OCI-LY3 (cell line): ENCODE data around the gene PTCD2.
"Not testable (repeated sequence)": the region's sequence is repeated elsewhere in the genome, so short reads cannot be mapped to it uniquely, and the experiment has no call there.

Experiments used
- H2AFZ ChIP-seq: fragments of 200-600, 300-600 bp; shearing (Covaris generic); 2 replicates; pipeline ENCODE4 v1.6.0; 2014; ENCODE audit warnings: antibody characterized with exemption, low read depth, low read length
- H3K27ac ChIP-seq: fragments of 200-600, 300-600 bp; sonication (generic); 2 replicates; pipeline ENCODE4 v1.5.1; 2014; ENCODE audit warnings: mild to moderate bottlenecking, low read length, moderate library complexity, mixed read lengths
- H3K27me3 ChIP-seq: fragments of 200-600, 300-600 bp; sonication (generic); 2 replicates; pipeline ENCODE4 v1.6.1; 2014; ENCODE audit warnings: low read depth, low read length, mixed read lengths
- H3K36me3 ChIP-seq: fragments of 200-600, 300-600 bp; sonication (generic); replicated peaks from 2 replicates; pipeline ENCODE3; 2014; ENCODE audit warnings: low read depth, low read length, mixed read lengths
- H3K4me1 ChIP-seq: fragments of 300-600, 200-600 bp; sonication (generic); 2 replicates; pipeline ENCODE4 v1.6.1; 2014; ENCODE audit warnings: low read length, mixed read lengths
- H3K4me2 ChIP-seq: fragments of 200-600, 300-600 bp; sonication (generic); 2 replicates; pipeline ENCODE4 v1.6.1; 2014; ENCODE audit warnings: low read length, mixed read lengths
- H3K4me3 ChIP-seq: fragments of 300-600, 200-600 bp; sonication (generic); 2 replicates; pipeline ENCODE4 v1.5.1; 2014; ENCODE audit warnings: antibody characterized with exemption, mild to moderate bottlenecking, low read length, moderate library complexity
- H3K79me2 ChIP-seq: fragments of 300-600, 200-600 bp; shearing (Covaris generic); 2 replicates; pipeline ENCODE4 v1.6.1; 2014; ENCODE audit warnings: mild to moderate bottlenecking, low read length, mixed read lengths
- H3K9ac ChIP-seq: fragments of 300-600, 200-600 bp; shearing (Covaris generic); 2 replicates; pipeline ENCODE4 v1.6.0; 2014; ENCODE audit warnings: mild to moderate bottlenecking, low read length, moderate library complexity
- H3K9me3 ChIP-seq: fragments of 200-600, 300-600 bp; shearing (Covaris generic); 2 replicates; pipeline ENCODE4 v1.6.1; 2014; ENCODE audit warnings: low read length, mixed read lengths; ENCODE audit not compliant: insufficient read depth
- H4K20me1 ChIP-seq: fragments of 200-600, 300-600 bp; sonication (generic); 2 replicates; pipeline ENCODE4 v1.6.1; 2016; ENCODE audit warnings: low read length, mixed read lengths; ENCODE audit not compliant: insufficient read depth
- CTCF ChIP-seq: fragments of 200-600, 300-600 bp; sonication (generic); IDR thresholded peaks from 2 replicates; pipeline ENCODE4 v1.5.1; 2014; ENCODE audit warnings: antibody characterized with exemption, low read length, low read depth
- EZH2phosphoT487 ChIP-seq: fragments of 200-600 bp; shearing (Covaris generic); IDR thresholded peaks from 2 replicates; pipeline ENCODE4 v1.6.1; 2018; ENCODE audit warnings: antibody characterized with exemption, mixed run types, low read depth

Gene PTCD2

GRCh38 chr5:72397836-72398235 is 77.7 kb downstream of the PTCD2 start:
- peaks cover 15% of the 10 kb centered on the region for H3K4me1 ChIP-seq
- no peak overlapping the region for H2AFZ ChIP-seq
- H3K4me3 ChIP-seq: no peak overlapping the region
- H3K79me2 ChIP-seq: no peaks in the 10 kb centered on the region
- no peak for TF ChIP-seq CTCF
- no peak for TF ChIP-seq EZH2phosphoT487
- peaks cover 12% of the 10 kb centered on the region; the same call in 1 of the 2 replicates for H3K9me3 ChIP-seq
- 0 out of 2 replicates have a peak, but pooled peaks cover 6% of the 10 kb centered on the region for H3K27me3 ChIP-seq
- no peak overlapping the region for H3K27ac ChIP-seq
- H3K36me3 ChIP-seq: peaks cover 9% of the 10 kb centered on the region
- no peak overlapping the region for H3K9ac ChIP-seq
- H3K4me2 ChIP-seq: no peak overlapping the region
- H4K20me1 ChIP-seq: no peaks in the 10 kb centered on the region

GRCh38 chr5:72400950-72401349 is 80.8 kb downstream of the PTCD2 start:
- Histone ChIP-seq H3K4me3 (no peak overlapping the region), H4K20me1 (no peaks in the 10 kb centered on the region), H3K27me3 (no peaks in the 10 kb centered on the region), H2AFZ (no peak overlapping the region), H3K4me1 (peaks cover 15% of the 10 kb centered on the region), H3K27ac (no peak overlapping the region), H3K36me3 (peaks cover 9% of the 10 kb centered on the region), H3K9ac (no peak overlapping the region), H3K9me3 (peaks cover 12% of the 10 kb centered on the region; the same call in 1 of the 2 replicates), H3K79me2 (no peaks in the 10 kb centered on the region), H3K4me2 (no peak overlapping the region)
- TF ChIP-seq EZH2phosphoT487 (no peak), CTCF (no peak)

- no peak overlapping the region for H2AFZ ChIP-seq
- no peak for TF ChIP-seq EZH2phosphoT487
- TF ChIP-seq CTCF: no peak
- no peak overlapping the region for H3K9ac ChIP-seq
- H3K4me2 ChIP-seq: no peak overlapping the region
- no peaks in the 10 kb centered on the region for H4K20me1 ChIP-seq
- no peak overlapping the region for H3K4me3 ChIP-seq
- no peaks in the 10 kb centered on the region for H3K79me2 ChIP-seq
- no peak overlapping the region for H3K27ac ChIP-seq
- H3K36me3 ChIP-seq: peaks cover 9% of the 10 kb centered on the region
- no peaks in the 10 kb centered on the region for H3K27me3 ChIP-seq
- H3K9me3 ChIP-seq: peaks cover 12% of the 10 kb centered on the region; the same call in 1 of the 2 replicates
- peaks cover 15% of the 10 kb centered on the region for H3K4me1 ChIP-seq
Measured at GRCh38 chr5:72402381-72402890, 82.3 kb downstream of the PTCD2 start.

GRCh38 chr5:72402959-72403628 is 82.9 kb downstream of the PTCD2 start:
- peak; percentile 41 for TF ChIP-seq CTCF
- no peak for TF ChIP-seq EZH2phosphoT487
- H3K27me3 ChIP-seq: no peaks in the 10 kb centered on the region
- no peak overlapping the region for H2AFZ ChIP-seq
- H3K4me2 ChIP-seq: no peak overlapping the region
- H3K4me3 ChIP-seq: no peak overlapping the region
- H3K9me3 ChIP-seq: peaks cover 12% of the 10 kb centered on the region; the same call in 1 of the 2 replicates
- H3K4me1 ChIP-seq: peaks cover 15% of the 10 kb centered on the region
- H3K27ac ChIP-seq: no peak overlapping the region
- H3K79me2 ChIP-seq: no peaks in the 10 kb centered on the region
- no peak overlapping the region for H3K9ac ChIP-seq
- H4K20me1 ChIP-seq: no peaks in the 10 kb centered on the region
- H3K36me3 ChIP-seq: peaks cover 9% of the 10 kb centered on the region

- not testable (repeated sequence) for H2AFZ ChIP-seq, H4K20me1 ChIP-seq, H3K36me3 ChIP-seq, H3K79me2 ChIP-seq, H3K27me3 ChIP-seq, H3K9ac ChIP-seq, H3K4me1 ChIP-seq, H3K4me2 ChIP-seq, H3K4me3 ChIP-seq, H3K27ac ChIP-seq
- H3K9me3 ChIP-seq: peaks cover 12% of the 10 kb centered on the region; the same call in 1 of the 2 replicates
Measured at GRCh38 chr5:72404771-72405170, 84.6 kb downstream of the PTCD2 start.
